ENCODE results near the gene URGCP. TPM values are rescaled to one million over a fixed set of nuclear protein-coding genes. Genes with fewer than 3 reads are reported as not detected.

The URGCP gene
- total RNA-seq, 4 donors from 2014 or later: 27.0 to 51.3 (median 40.0) TPM

- H3K4me3 ChIP-seq: peak within 1 kb of the TSS; percentile 87 to 96 (median 94)
- no peaks in the 10 kb centered on the region for H3K27me3 ChIP-seq
- TF ChIP-seq POLR2AphosphoS5 (IDR thresholded peaks at IDR 0.05): peak; percentile 83 to 91
- no peak for TF ChIP-seq POLR2A (IDR thresholded peaks at IDR 0.05; ENCODE audit: low read depth)
- no peak for TF ChIP-seq CTCF (IDR thresholded peaks at IDR 0.05)
- TF ChIP-seq EP300 (IDR thresholded peaks at IDR 0.05): no peak
- WGBS: 0% methylated on average over 28 of the region's 81 CpGs
- peak; percentile 98 for DNase-seq (ENCODE audit: extremely low spot score)
- peak within 1 kb of the TSS; percentile 85 to 93 (median 90) for H3K27ac ChIP-seq (replicated peaks in 1 of 4)
- H3K9me3 ChIP-seq: no peaks in the 10 kb centered on the region
- peaks cover 14 to 29% (median 22%) of the 10 kb centered on the region in 4 donors for H3K36me3 ChIP-seq
- H3K4me1 ChIP-seq: peaks cover 30 to 42% (median 41%) of the 10 kb centered on the region in 4 donors
- intact Hi-C loops (cut with DNase I): no loop called here
These were observed 37.2 kb downstream of the URGCP start, which contains the start of gene MRPS24 for GRCh38 chr7:43869006-43869866. Gene MRPS24 (minus strand): TSS chr7:43869517. CDS start chr7:43869495, 22 bp downstream.

DNA sequence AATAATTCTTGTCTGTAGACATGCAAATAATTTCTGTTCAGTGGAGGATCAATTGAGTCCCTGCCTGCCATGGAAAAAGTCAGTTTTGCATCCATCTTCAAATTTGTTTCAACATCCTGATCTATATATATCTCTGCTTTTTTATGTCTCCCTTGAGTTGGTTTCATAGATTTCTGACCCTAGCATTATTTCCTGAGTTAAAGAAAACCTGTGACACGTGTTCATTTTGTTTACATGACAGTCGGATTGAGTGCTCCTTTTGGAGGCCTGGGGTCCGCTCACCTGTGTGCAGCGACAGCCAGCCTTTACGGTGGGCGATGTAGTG is 37.8 kb downstream of the URGCP start:
- Histone ChIP-seq H3K27ac (replicated peaks in 1 of 4) (peak overlapping the region; percentile 85 to 93 (median 90)), H3K9me3 (no peaks in the 10 kb centered on the region), H3K4me1 (peaks cover 30 to 41% (median 39%) of the 10 kb centered on the region in 4 donors), H3K36me3 (peaks cover 14 to 28% (median 22%) of the 10 kb centered on the region in 4 donors), H3K27me3 (no peaks in the 10 kb centered on the region), H3K4me3 (peak overlapping the region; percentile 87 to 96 (median 94))
- no peak for DNase-seq (ENCODE audit: extremely low spot score)
- TF ChIP-seq EP300 (IDR thresholded peaks at IDR 0.05): no peak
- no peak for TF ChIP-seq CTCF (IDR thresholded peaks at IDR 0.05)
- TF ChIP-seq POLR2AphosphoS5 (IDR thresholded peaks at IDR 0.05): no peak
- no peak for TF ChIP-seq POLR2A (IDR thresholded peaks at IDR 0.05; ENCODE audit: low read depth)
- WGBS: 0% methylated on average over 6 of the region's 6 CpGs
- intact Hi-C loops (cut with DNase I): no loop called here

DNA sequence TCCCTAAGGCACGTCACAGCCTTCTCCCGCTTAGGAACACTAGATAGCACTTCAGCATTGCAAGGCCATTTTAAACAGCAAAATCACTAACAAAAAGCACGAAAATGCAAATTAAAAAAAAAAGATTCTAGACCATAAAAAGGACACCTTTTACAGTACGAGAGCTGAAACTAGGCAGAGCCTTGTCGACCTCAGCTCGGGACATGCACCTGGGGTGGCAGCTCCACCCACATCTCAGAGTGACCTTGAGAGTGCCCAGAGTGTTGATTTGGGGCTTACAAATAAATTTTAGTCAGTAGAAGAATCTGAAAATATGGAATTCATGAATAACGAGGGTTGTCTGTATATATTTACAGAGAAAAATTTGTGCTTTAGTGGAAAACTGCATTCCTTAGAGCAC is 38.2 kb downstream of the URGCP start:
- peak overlapping the region in 1 of 4 donors; percentile 93 for H3K27ac ChIP-seq (replicated peaks in 1 of 4)
- H3K4me1 ChIP-seq: peaks cover 29 to 38% (median 35%) of the 10 kb centered on the region in 4 donors
- intact Hi-C loops (cut with DNase I): no loop called here
- TF ChIP-seq POLR2AphosphoS5 (IDR thresholded peaks at IDR 0.05): no peak
- peaks cover 14 to 28% (median 22%) of the 10 kb centered on the region in 4 donors for H3K36me3 ChIP-seq
- WGBS: 75% methylated on average over 7 of the region's 7 CpGs
- H3K4me3 ChIP-seq: peak overlapping the region; percentile 87 to 96 (median 94)
- no peak for DNase-seq (ENCODE audit: extremely low spot score)
- no peaks in the 10 kb centered on the region for H3K27me3 ChIP-seq
- no peaks in the 10 kb centered on the region for H3K9me3 ChIP-seq

DNA sequence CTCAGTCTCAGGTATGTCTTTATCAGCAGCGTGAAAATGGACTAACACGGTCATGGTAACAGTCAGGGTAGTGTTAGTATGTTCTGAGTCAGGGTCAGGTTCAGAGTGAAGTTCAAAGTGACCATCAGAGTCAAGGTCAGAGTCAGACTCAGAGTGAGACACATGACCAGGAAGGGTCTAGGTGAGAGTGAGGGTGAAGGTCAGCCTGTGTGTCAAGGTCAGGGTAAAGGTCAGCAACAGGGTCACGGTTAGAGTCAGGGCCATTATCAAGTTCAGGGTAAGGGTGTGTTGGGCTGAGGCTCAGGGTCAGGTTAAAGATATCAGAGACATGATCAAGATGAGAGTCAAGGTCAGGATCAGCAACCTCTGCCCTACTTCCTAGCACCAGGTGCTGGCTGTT is 41.1 kb downstream of the URGCP start:
- Histone ChIP-seq H3K4me1 (peaks cover 14 to 21% (median 19%) of the 10 kb centered on the region in 4 donors), H3K4me3 (no peak overlapping the region), H3K36me3 (peaks cover 14 to 28% (median 22%) of the 10 kb centered on the region in 4 donors), H3K27me3 (no peaks in the 10 kb centered on the region), H3K9me3 (no peaks in the 10 kb centered on the region), H3K27ac (replicated peaks in 1 of 4) (no peak overlapping the region)
- WGBS: 100% methylated on average over 3 of the region's 3 CpGs
- no peak for DNase-seq (ENCODE audit: extremely low spot score)
- TF ChIP-seq EP300 (IDR thresholded peaks at IDR 0.05) (no peak), POLR2A (IDR thresholded peaks at IDR 0.05; ENCODE audit: low read depth) (no peak), POLR2AphosphoS5 (IDR thresholded peaks at IDR 0.05) (no peak), CTCF (IDR thresholded peaks at IDR 0.05) (no peak)
- intact Hi-C loops (cut with DNase I): no loop called here

- Histone ChIP-seq H3K4me1 (peaks cover 9 to 14% (median 12%) of the 10 kb centered on the region in 4 donors), H3K36me3 (peaks cover 14 to 28% (median 22%) of the 10 kb centered on the region in 4 donors), H3K9me3 (no peaks in the 10 kb centered on the region), H3K27ac (replicated peaks in 1 of 4) (no peak overlapping the region), H3K4me3 (no peak overlapping the region), H3K27me3 (no peaks in the 10 kb centered on the region)
- DNase-seq (ENCODE audit: extremely low spot score): no peak
- TF ChIP-seq POLR2A (IDR thresholded peaks at IDR 0.05; ENCODE audit: low read depth): no peak
- no peak for TF ChIP-seq POLR2AphosphoS5 (IDR thresholded peaks at IDR 0.05)
- no peak for TF ChIP-seq EP300 (IDR thresholded peaks at IDR 0.05)
- no peak for TF ChIP-seq CTCF (IDR thresholded peaks at IDR 0.05)
- WGBS: 94% methylated on average over 8 of the region's 8 CpGs
- intact Hi-C loops (cut with DNase I): no loop called here
These were observed 42.3 kb downstream of the URGCP start for GRCh38 chr7:43864126-43864525.
